B cell (primary cell): ENCODE measurements around the gene BRSK1. TPM values are rescaled to one million over a fixed set of nuclear protein-coding genes. Genes with fewer than 3 reads are reported as not detected.

Source experiments
- ATAC-seq: fragments of 200-7000 bp; cut with Tn5 transposase; one replicate; pipeline ENCODE4 v1.10.0; 2021; ENCODE audit warnings: low read depth, mild to moderate bottlenecking, moderate number of reproducible peaks, moderate library complexity
- CTCF ChIA-PET: fragments of 350-600 bp; sonication (Branson Sonifier 250); formaldehyde crosslinking; loops from one replicate; lab custom pipeline; 2021; ENCODE audit warnings: antibody characterized with exemption, inconsistent platforms; lab: Charles Lee
- POLR2A ChIA-PET: fragments of 350-600 bp; sonication (Branson Sonifier 250); formaldehyde crosslinking; loops from one replicate; lab custom pipeline; 2021; ENCODE audit warnings: antibody characterized with exemption; lab: Charles Lee
- DNase-seq: peaks from one replicate; pipeline ENCODE4 v3.0.0; 2013
- H2AFZ ChIP-seq: 2 replicates; pipeline ENCODE4 v1.6.1; 2012; ENCODE audit warnings: mild to moderate bottlenecking, low read depth, low read length; ENCODE audit not compliant: insufficient read depth, poor library complexity, severe bottlenecking
- H3K27ac ChIP-seq, 2 donors: 1 replicate in 1 of 2; 2 replicates in 1 of 2; pipeline ENCODE4 v1.5.1; 2012 to 2013; ENCODE audit warnings: low read length in 2 of 2, mild to moderate bottlenecking in 2 of 2, moderate library complexity in 1 of 2
- H3K27me3 ChIP-seq, 4 experiments: fragments of 200-600 bp in 1 of 4; sonication (generic) in 1 of 4; replicated peaks in 1 of 4; 1 replicate in 2 of 4; 2 replicates in 2 of 4; pipeline versions ENCODE4 v1.6.1 to v1.7.0; 2013 to 2016; ENCODE audit warnings: low read length in 3 of 4, mild to moderate bottlenecking in 2 of 4, mixed read lengths in 1 of 4, moderate library complexity in 1 of 4; ENCODE audit not compliant: insufficient read depth in 4 of 4, control insufficient read depth in 3 of 4; ENCODE audit errors: control extremely low read depth in 1 of 4
- H3K36me3 ChIP-seq, 2 experiments: replicated peaks in 1 of 2; 1 replicate in 1 of 2; 2 replicates in 1 of 2; pipeline versions ENCODE4 v1.6.1 to v1.7.1; 2013; ENCODE audit warnings: low read length in 1 of 2; ENCODE audit not compliant: insufficient read depth in 2 of 2, control insufficient read depth in 1 of 2; ENCODE audit errors: control extremely low read depth in 1 of 2, extremely low read depth in 1 of 2
- H3K4me1 ChIP-seq, 2 donors: fragments of 200-600 bp in 1 of 2; sonication (generic) in 1 of 2; 1 replicate in 1 of 2; 2 replicates in 1 of 2; pipeline versions ENCODE4 v1.5.1 to v1.6.1; 2013 to 2017; ENCODE audit warnings: low read length in 2 of 2; ENCODE audit not compliant: control insufficient read depth in 2 of 2, insufficient read depth in 2 of 2
- H3K4me2 ChIP-seq: replicated peaks from 2 replicates; pipeline ENCODE3; 2012; ENCODE audit warnings: mild to moderate bottlenecking, low read depth, low read length; ENCODE audit not compliant: poor library complexity, severe bottlenecking
- H3K4me3 ChIP-seq, 5 experiments: fragments of 200-600 bp in 1 of 5; sonication (generic) in 1 of 5; 1 replicate in 3 of 5; 2 replicates in 2 of 5; pipeline versions ENCODE4 v1.5.1 to v1.7.0; 2011 to 2016; ENCODE audit warnings: low read length in 4 of 5, mild to moderate bottlenecking in 4 of 5, low read depth in 2 of 5, control low read depth in 1 of 5, moderate library complexity in 1 of 5; ENCODE audit not compliant: insufficient read depth in 1 of 5; ENCODE audit errors: control extremely low read depth in 1 of 5, extremely low read depth in 1 of 5
- H3K79me2 ChIP-seq: fragments of 200-600 bp; sonication (generic); one replicate; pipeline ENCODE4 v1.6.0; 2016; ENCODE audit warnings: low read length; ENCODE audit not compliant: control insufficient read depth, insufficient read depth
- H3K9ac ChIP-seq: fragments of 200-600 bp; sonication (generic); 2 replicates; pipeline ENCODE4 v1.6.1; 2017; ENCODE audit warnings: mild to moderate bottlenecking, low read length, moderate library complexity
- H3K9me3 ChIP-seq, 3 donors: one replicate each; pipeline versions ENCODE4 v1.6.1 to v1.7.1; 2013; ENCODE audit warnings: low read length in 2 of 3; ENCODE audit not compliant: control insufficient read depth in 2 of 3, insufficient read depth in 1 of 3; ENCODE audit errors: control extremely low read depth in 1 of 3
- H4K20me1 ChIP-seq: 2 replicates; pipeline ENCODE4 v1.6.0; 2012; ENCODE audit warnings: mild to moderate bottlenecking, low read length; ENCODE audit not compliant: insufficient read depth, control insufficient read depth, poor library complexity, severe bottlenecking
- H3K27ac Mint-ChIP-seq: one replicate; pipeline ENCODE4 v1.8.0; 2021; ENCODE audit warnings: mixed read lengths
- H3K27me3 Mint-ChIP-seq: one replicate; pipeline ENCODE4 v1.8.0; 2021; ENCODE audit warnings: mixed read lengths
- H3K4me1 Mint-ChIP-seq: one replicate; pipeline ENCODE4 v1.8.0; 2021; ENCODE audit warnings: mixed read lengths
- H3K4me3 Mint-ChIP-seq: one replicate; pipeline ENCODE4 v1.8.0; 2021; ENCODE audit warnings: mixed read lengths
- H3K9me3 Mint-ChIP-seq: one replicate; pipeline ENCODE4 v1.8.0; 2022; ENCODE audit warnings: mixed read lengths; ENCODE audit not compliant: insufficient read depth
- CTCF ChIP-seq: fragments of 200-600 bp; IDR thresholded peaks from one replicate; pipeline ENCODE4 v1.8.0; 2022; ENCODE audit warnings: antibody characterized with exemption, mild to moderate bottlenecking
- EZH2 ChIP-seq: IDR thresholded peaks from 2 replicates; pipeline ENCODE4 v1.6.1; 2012; ENCODE audit warnings: borderline replicate concordance, low read depth, mild to moderate bottlenecking, moderate library complexity, low read length; ENCODE audit not compliant: insufficient read depth, poor library complexity, severe bottlenecking
- WGBS: methylation state at CpG from one replicate; pipeline ENCODE4 v1.1.5; 2013; ENCODE audit warnings: missing lambda C conversion rate; ENCODE audit not compliant: insufficient coverage; 5-methylcytosine and 5-hydroxymethylcytosine counted together
- intact Hi-C: fragments of 100-400 bp; cut with micrococcal nuclease; formaldehyde crosslinking; loops from one replicate; pipeline ENCODE4 v1.10.0; 2022
- polyA plus RNA-seq: library from polyadenylated mRNA; depleted of rRNA; stranded (reverse); fragments of >200 nt; gene quantifications from 2 replicates; pipeline ENCODE4 v1.2.3, GENCODE V29; 2012
- total RNA-seq, 2 donors: library from RNA; stranded (reverse); fragments of 120-200 nt in 1 of 2; gene quantifications; 1 replicate in 1 of 2; 2 replicates in 1 of 2; pipeline versions ENCODE4 v1.2.3 to v1.2.4, GENCODE V29; 2013 to 2022

BRSK1 gene
- total and polyA plus RNA-seq, 2 donors (not counting 1 experiment from before 2014, with no cell fraction given): 0.94 to 1.4 TPM

GRCh38 chr19:55258828-55259539, 24.8 kb upstream of the BRSK1 start, which contains the start of gene PPP6R1:
Gene PPP6R1, minus strand, starts transcription at chr19:55259017. Its CDS starts 11,914 bp downstream, at chr19:55247103.
- Mint-ChIP-seq H3K27ac (peak within 1 kb of the TSS; percentile 99), H3K4me3 (peak within 1 kb of the TSS; percentile 96), H3K27me3 (no peaks in the 10 kb centered on the region), H3K9me3 (no peaks in the 10 kb centered on the region), H3K4me1 (peaks cover 52% of the 10 kb centered on the region)
- peaks cover 39% of the 10 kb centered on the region for H4K20me1 ChIP-seq
- peaks cover 43 to 49% of the 10 kb centered on the region in 2 donors for H3K4me1 ChIP-seq
- H3K9ac ChIP-seq: peak within 1 kb of the TSS; percentile 88
- peaks cover 0 to 2% of the 10 kb centered on the region in 2 experiments for H3K36me3 ChIP-seq
- WGBS: under 1% methylated on average over 73 of the region's 76 CpGs
- DNase-seq (peak; percentile 98), ATAC-seq (peak; percentile 77)
- intact Hi-C loops: loop anchor here (1.0 to 10.0 kb wide), 12 partner anchors 17 to 395 kb away; partner anchors contain the start of genes HSPBP1, ISOC2, KMT5C and RPL28
- no peaks in the 10 kb centered on the region for H3K9me3 ChIP-seq
- peak within 1 kb of the TSS; percentile 70 to 90 (median 80) for H3K4me3 ChIP-seq
- CTCF ChIA-PET: interaction anchor here (0.9 to 1.8 kb wide), 12 partner anchors 21 to 348 kb away, joined by 3 to 14 read pairs (median 4); partner anchors contain the start of genes HSPBP1, ISOC2, KMT5C and TMEM238
- POLR2A ChIA-PET: interaction anchor here (0.6 to 2.3 kb wide), 13 partner anchors 8 to 383 kb away, joined by 3 to 23 read pairs (median 5); partner anchors contain the start of genes FIZ1, HSPBP1, SYT5 and TMEM238
- peak within 1 kb of the TSS; percentile 69 for H2AFZ ChIP-seq
- TF ChIP-seq CTCF: no peak
- no peak for TF ChIP-seq EZH2
- no peaks in the 10 kb centered on the region for H3K27me3 ChIP-seq
- peak within 1 kb of the TSS; percentile 97 for H3K4me2 ChIP-seq
- H3K79me2 ChIP-seq: peaks cover 70% of the 10 kb centered on the region
- peak within 1 kb of the TSS; percentile 67 to 96 for H3K27ac ChIP-seq
